Measurements from ENCODE around the gene IRGQ.

- no peak for TF ChIP-seq SP1 (IDR thresholded peaks at IDR 0.05)
- no peak for TF ChIP-seq SUZ12 (IDR thresholded peaks at IDR 0.05)
- no peak for TF ChIP-seq ELF4 (IDR thresholded peaks at IDR 0.05)
- TF ChIP-seq ARNT (IDR thresholded peaks at IDR 0.05): no peak
- TF ChIP-seq L3MBTL2 (conservative IDR thresholded peaks at IDR 0.05): no peak
- TF ChIP-seq ZNF384 (IDR thresholded peaks at IDR 0.05): no peak
- TF ChIP-seq PKNOX1 (IDR thresholded peaks at IDR 0.05): no peak
- TF ChIP-seq BHLHE40 (IDR thresholded peaks at IDR 0.05; ENCODE audit: borderline replicate concordance): no peak
- TF ChIP-seq LEF1 (IDR thresholded peaks at IDR 0.05; ENCODE audit: borderline replicate concordance): no peak
- TF ChIP-seq TARDBP (IDR thresholded peaks at IDR 0.05): no peak
- TF ChIP-seq FOXA1 (IDR thresholded peaks at IDR 0.05): no peak
- TF ChIP-seq NFRKB (IDR thresholded peaks at IDR 0.05): no peak
- no peak for TF ChIP-seq HDGF (IDR thresholded peaks at IDR 0.05; ENCODE audit: borderline replicate concordance)
Measured at GRCh38 chr19:43640424-43640757, 44.5 kb upstream of the IRGQ start.

Measured in HEK293T (cell line).